GM12801 (cell line): ENCODE results near the gene SNX9.

Experiments used
- TF ChIP-seq, protein P1 (sequence below): IDR thresholded peaks from one replicate; pipeline ENCODE4 v1.5.1; 2011; ENCODE audit warnings: control low read depth; ENCODE audit not compliant: insufficient read length; ENCODE audit errors: extremely low read depth

Gene SNX9

DNA sequence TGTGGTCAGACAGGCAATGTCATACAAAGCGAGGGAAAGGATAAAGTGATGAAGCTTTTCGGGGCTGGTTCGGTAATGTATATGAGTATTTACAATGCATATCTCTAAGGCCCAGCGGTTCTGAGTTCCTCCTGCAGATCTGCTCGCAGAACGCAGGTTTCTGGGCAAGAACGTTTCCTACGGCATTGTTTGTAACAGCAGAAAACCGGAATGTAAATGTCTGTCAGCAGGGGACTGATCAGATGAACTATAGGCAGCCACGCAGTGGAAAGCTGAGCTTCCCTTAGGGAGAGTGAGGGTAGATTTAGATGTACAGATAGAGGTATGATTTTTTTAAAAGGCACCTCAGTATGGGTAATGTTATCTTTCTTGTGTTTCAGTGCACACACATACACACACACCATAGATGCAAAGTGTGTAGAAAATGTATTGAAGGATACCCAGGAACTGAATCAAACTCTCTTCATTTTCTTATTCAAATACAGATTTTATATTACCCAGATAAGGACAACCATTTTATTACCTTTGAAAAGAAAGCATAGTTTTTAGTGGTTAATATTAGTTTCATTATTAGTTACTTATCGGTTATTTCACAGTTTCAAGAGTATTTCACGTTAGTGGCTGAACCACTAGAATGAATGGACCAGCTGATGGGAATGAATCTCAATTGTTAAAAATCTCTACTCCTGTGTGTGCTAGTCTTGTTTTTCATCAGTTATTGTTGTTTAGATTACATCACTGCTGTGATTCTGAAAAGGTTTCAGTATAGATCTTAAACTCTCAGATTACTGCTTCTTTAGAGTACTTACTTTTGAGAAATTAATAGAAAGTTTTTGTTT, 56.2 kb downstream of the SNX9 start:
- TF ChIP-seq, protein P1, sequence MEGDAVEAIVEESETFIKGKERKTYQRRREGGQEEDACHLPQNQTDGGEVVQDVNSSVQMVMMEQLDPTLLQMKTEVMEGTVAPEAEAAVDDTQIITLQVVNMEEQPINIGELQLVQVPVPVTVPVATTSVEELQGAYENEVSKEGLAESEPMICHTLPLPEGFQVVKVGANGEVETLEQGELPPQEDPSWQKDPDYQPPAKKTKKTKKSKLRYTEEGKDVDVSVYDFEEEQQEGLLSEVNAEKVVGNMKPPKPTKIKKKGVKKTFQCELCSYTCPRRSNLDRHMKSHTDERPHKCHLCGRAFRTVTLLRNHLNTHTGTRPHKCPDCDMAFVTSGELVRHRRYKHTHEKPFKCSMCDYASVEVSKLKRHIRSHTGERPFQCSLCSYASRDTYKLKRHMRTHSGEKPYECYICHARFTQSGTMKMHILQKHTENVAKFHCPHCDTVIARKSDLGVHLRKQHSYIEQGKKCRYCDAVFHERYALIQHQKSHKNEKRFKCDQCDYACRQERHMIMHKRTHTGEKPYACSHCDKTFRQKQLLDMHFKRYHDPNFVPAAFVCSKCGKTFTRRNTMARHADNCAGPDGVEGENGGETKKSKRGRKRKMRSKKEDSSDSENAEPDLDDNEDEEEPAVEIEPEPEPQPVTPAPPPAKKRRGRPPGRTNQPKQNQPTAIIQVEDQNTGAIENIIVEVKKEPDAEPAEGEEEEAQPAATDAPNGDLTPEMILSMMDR: no peak

GRCh38 chr6:157879873-157880254, 56.8 kb downstream of the SNX9 start:
- TF ChIP-seq, protein P1: no peak

GRCh38 chr6:157880534-157880933, 57.5 kb downstream of the SNX9 start:
- TF ChIP-seq, protein P1: no peak

GRCh38 chr6:157881342-157881741, 58.3 kb downstream of the SNX9 start:
- TF ChIP-seq, protein P1: no peak

GRCh38 chr6:157884756-157885155, 61.7 kb downstream of the SNX9 start:
- TF ChIP-seq, protein P1: no peak

DNA sequence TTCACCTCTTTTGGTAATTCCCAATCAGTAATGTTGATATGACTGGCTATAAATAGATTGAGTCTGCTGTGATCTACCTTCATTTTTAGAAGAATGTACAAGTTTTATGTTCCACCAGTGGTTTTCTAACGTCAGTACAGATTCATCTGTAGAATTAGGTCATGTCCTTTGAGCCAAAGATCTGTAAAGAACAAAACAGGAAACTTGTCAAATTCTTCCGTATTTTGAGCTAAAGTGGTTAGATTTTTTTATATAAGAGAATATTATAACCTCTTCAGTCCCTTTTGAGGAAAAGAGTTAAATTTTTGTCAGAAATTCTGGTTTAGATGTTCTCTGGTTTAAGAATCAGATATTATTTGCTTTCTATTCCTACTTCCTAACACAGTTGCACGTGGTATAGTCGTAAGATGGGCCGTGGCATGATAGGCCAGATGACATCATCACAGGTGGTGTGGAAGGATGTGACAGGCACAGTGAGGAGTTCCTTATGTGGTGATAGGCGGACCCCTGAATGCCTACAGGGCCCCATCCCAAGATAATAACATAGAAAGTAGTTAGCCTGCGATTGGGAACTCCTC, 62.3 kb downstream of the SNX9 start:
- TF ChIP-seq, protein P1: no peak

DNA sequence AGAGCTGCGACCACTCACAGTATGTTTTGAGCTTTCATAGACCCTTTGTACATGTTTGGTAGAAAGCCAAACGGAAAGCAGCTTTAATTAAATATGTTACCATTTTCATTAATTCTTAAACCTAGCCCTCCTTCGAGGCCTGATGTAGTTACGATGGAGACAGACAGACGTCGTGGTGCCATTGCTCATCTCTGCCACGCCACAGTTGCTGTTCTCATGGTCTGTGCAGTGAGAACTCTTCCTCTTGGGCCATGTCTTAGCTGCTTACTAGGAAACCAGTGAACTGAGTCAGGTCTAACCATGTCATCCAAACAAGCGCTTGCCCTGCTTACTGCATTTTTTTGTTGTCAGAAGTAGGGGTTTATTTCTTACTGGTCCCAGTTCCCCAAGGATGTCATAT, 62.8 kb downstream of the SNX9 start:
- TF ChIP-seq, protein P1: no peak
